A172 (cell line): Measurements from ENCODE around the gene MROH9. TPM values are rescaled to one million over a fixed set of nuclear protein-coding genes. Genes with fewer than 3 reads are reported as not detected.

Experiments
- DNase-seq: peaks from one replicate; pipeline ENCODE4 v3.0.0-alpha.2; 2015; ENCODE audit warnings: low spot score
- total RNA-seq: library from RNA; depleted of rRNA; stranded (reverse); fragments of >200 nt; shearing (Covaris generic); gene quantifications from 2 replicates; pipeline ENCODE4 v1.2.3, GENCODE V29; 2014

Gene MROH9
- total RNA-seq, 1 experiment from 2014 or later = not detected

- DNase-seq = peak; percentile 61
These were observed 31.9 kb downstream of the MROH9 start for GRCh38 chr1:170967042-170967910.

- DNase-seq = no peak
These were observed 34.9 kb downstream of the MROH9 start for GRCh38 chr1:170970256-170970655.

- DNase-seq = no peak
These were observed 43.1 kb downstream of the MROH9 start for GRCh38 chr1:170978371-170978910.

- DNase-seq = no peak
These were observed 50.1 kb downstream of the MROH9 start for GRCh38 chr1:170985406-170985805.

GRCh38 chr1:170986901-170987300 is 51.6 kb downstream of the MROH9 start:
- no peak for DNase-seq

- DNase-seq = no peak
These were observed 52.1 kb downstream of the MROH9 start for GRCh38 chr1:170987424-170987823.

GRCh38 chr1:170993151-170993550 is 57.8 kb downstream of the MROH9 start:
- DNase-seq = no peak

- DNase-seq = no peak
These were observed 58.4 kb downstream of the MROH9 start for GRCh38 chr1:170993717-170994116.

GRCh38 chr1:171014880-171015279 is 79.5 kb downstream of the MROH9 start:
- DNase-seq = no peak

GRCh38 chr1:171017426-171017825 is 82.1 kb downstream of the MROH9 start:
- DNase-seq = no peak

GRCh38 chr1:171019971-171020370 is 84.6 kb downstream of the MROH9 start:
- DNase-seq = no peak

GRCh38 chr1:171032822-171033702 is 97.7 kb downstream of the MROH9 start:
- DNase-seq = no peak

GRCh38 chr1:171037626-171038025 is 102.3 kb downstream of the MROH9 start:
- DNase-seq = no peak

GRCh38 chr1:171038284-171038683 is 103.0 kb downstream of the MROH9 start:
- no peak for DNase-seq

- no peak for DNase-seq
These were observed 112.7 kb downstream of the MROH9 start for GRCh38 chr1:171048014-171048413.

GRCh38 chr1:171052977-171053376 is 117.6 kb downstream of the MROH9 start:
- no peak for DNase-seq

GRCh38 chr1:171055966-171056643 is 120.8 kb downstream of the MROH9 start:
- peak; percentile 33 for DNase-seq

GRCh38 chr1:171061425-171062143 is 126.2 kb downstream of the MROH9 start:
- no peak for DNase-seq

- DNase-seq = no peak
These were observed 127.6 kb downstream of the MROH9 start for GRCh38 chr1:171062902-171063301.

- DNase-seq = no peak
These were observed 139.7 kb downstream of the MROH9 start for GRCh38 chr1:171075041-171075440.

- DNase-seq = peak; percentile 22
These were observed 146.0 kb downstream of the MROH9 start for GRCh38 chr1:171081314-171081753.
